ENCODE data around the gene UROS. TPM values are rescaled to one million over a fixed set of nuclear protein-coding genes. Genes with fewer than 3 reads are reported as not detected.

UROS gene
- total and polyA plus RNA-seq, 4 donors, result 24.9 to 157 (median 37.9) TPM

- WGBS, result 55% methylated on average over 5 of the region's 5 CpGs
- Histone ChIP-seq H3K9me3 (ENCODE audit: control insufficient read depth in 4 of 4, low read length in 3 of 4) (no peaks in the 10 kb centered on the region), H3K4me1 (ENCODE audit: control insufficient read depth in 4 of 4, insufficient read depth in 4 of 4, low read length in 3 of 4) (no peaks in the 10 kb centered on the region), H3K4me3 (ENCODE audit: low read depth in 1 of 3, low read length in 3 of 3) (no peak overlapping the region), H3K36me3 (ENCODE audit: control insufficient read depth in 4 of 4, insufficient read depth in 3 of 4, low read depth in 1 of 4, low read length in 3 of 4) (peaks cover 7 to 67% (median 38%) of the 10 kb centered on the region in 4 donors), H3K27ac (ENCODE audit: low read depth in 1 of 2, low read length in 2 of 2) (no peak overlapping the region), H3K9ac (ENCODE audit: low read depth in 1 of 2, low read length in 2 of 2) (no peak overlapping the region), H3K27me3 (ENCODE audit: control insufficient read depth in 4 of 4, insufficient read depth in 4 of 4, low read length in 3 of 4) (no peaks in the 10 kb centered on the region)
- TF ChIP-seq NR2F2 (IDR thresholded peaks at IDR 0.05) (no peak), REST (IDR thresholded peaks at IDR 0.05) (no peak), TAF1 (conservative IDR thresholded peaks at IDR 0.05) (no peak), JUND (IDR thresholded peaks at IDR 0.05) (no peak), YY1 (IDR thresholded peaks at IDR 0.05) (no peak), EGR1 (IDR thresholded peaks at IDR 0.05; ENCODE audit: low read depth in 2 of 2) (no peak), FOXA1 (IDR thresholded peaks at IDR 0.05) (no peak), ATF3 (IDR thresholded peaks at IDR 0.05) (no peak), HNF4G (IDR thresholded peaks at IDR 0.05) (no peak), FOXA2 (IDR thresholded peaks at IDR 0.05) (no peak), SP1 (IDR thresholded peaks at IDR 0.05) (no peak), RAD21 (IDR thresholded peaks at IDR 0.05) (no peak), ZBTB33 (IDR thresholded peaks at IDR 0.05) (no peak), HNF4A (conservative IDR thresholded peaks at IDR 0.05) (no peak), RXRA (IDR thresholded peaks at IDR 0.05) (no peak)
- DNase-seq (ENCODE audit: low spot score), result no peak
These were observed 24.9 kb downstream of the UROS start for GRCh38 chr10:125797994-125798662.

GRCh38 chr10:125797424-125797823 is 25.6 kb downstream of the UROS start:
- 94% methylated on average over 8 of the region's 8 CpGs for WGBS
- no peaks in the 10 kb centered on the region for H3K4me1 ChIP-seq (ENCODE audit: control insufficient read depth in 4 of 4, insufficient read depth in 4 of 4, low read length in 3 of 4)
- no peak for TF ChIP-seq CTCF (IDR thresholded peaks at IDR 0.05; ENCODE audit: low read depth, low read length, missing input control)
- no peak for TF ChIP-seq FOXA2 (IDR thresholded peaks at IDR 0.05)
- no peak for TF ChIP-seq HNF4G (IDR thresholded peaks at IDR 0.05)
- no peak for TF ChIP-seq EGR1 (IDR thresholded peaks at IDR 0.05; ENCODE audit: low read depth in 2 of 2)
- no peak for TF ChIP-seq MAX (IDR thresholded peaks at IDR 0.05)
- no peak for TF ChIP-seq NR2F2 (IDR thresholded peaks at IDR 0.05)
- TF ChIP-seq TAF1 (conservative IDR thresholded peaks at IDR 0.05), result no peak
- TF ChIP-seq HNF4A (conservative IDR thresholded peaks at IDR 0.05), result no peak
- TF ChIP-seq YY1 (IDR thresholded peaks at IDR 0.05), result no peak
- TF ChIP-seq RXRA (IDR thresholded peaks at IDR 0.05), result no peak
- no peak for TF ChIP-seq RAD21 (IDR thresholded peaks at IDR 0.05)
- no peak for TF ChIP-seq GABPA (IDR thresholded peaks at IDR 0.05 in 1 of 2, conservative IDR thresholded peaks at IDR 0.05 in 1 of 2)
- no peak for TF ChIP-seq ATF3 (IDR thresholded peaks at IDR 0.05)
- no peak for TF ChIP-seq SP1 (IDR thresholded peaks at IDR 0.05)
- H3K9me3 ChIP-seq (ENCODE audit: control insufficient read depth in 4 of 4, low read length in 3 of 4), result no peaks in the 10 kb centered on the region
- H3K36me3 ChIP-seq (ENCODE audit: control insufficient read depth in 4 of 4, insufficient read depth in 3 of 4, low read depth in 1 of 4, low read length in 3 of 4), result peaks cover 7 to 68% (median 42%) of the 10 kb centered on the region in 4 donors
- H3K4me3 ChIP-seq (ENCODE audit: low read depth in 1 of 3, low read length in 3 of 3), result no peak overlapping the region
- no peak overlapping the region for H3K9ac ChIP-seq (ENCODE audit: low read depth in 1 of 2, low read length in 2 of 2)
- no peak for DNase-seq (ENCODE audit: low spot score)
- H3K27me3 ChIP-seq (ENCODE audit: control insufficient read depth in 4 of 4, insufficient read depth in 4 of 4, low read length in 3 of 4), result no peaks in the 10 kb centered on the region
- no peak overlapping the region for H3K27ac ChIP-seq (ENCODE audit: low read depth in 1 of 2, low read length in 2 of 2)
